Activated naive CD4-positive, alpha-beta T cell treated with anti-CD3 and anti-CD28 coated beads, Interleukin-2, amount 10 ng/mL, durations not matched to agents 7 days and 5 days (primary cell): ENCODE results near the gene RNF151.

Experiments used
- CTCF ChIA-PET: fragments of 350-600 bp; sonication (Branson Sonifier 250); formaldehyde crosslinking; loops from one replicate; lab custom pipeline; 2021; ENCODE audit warnings: antibody characterized with exemption; lab: Charles Lee
- DNase-seq: peaks from one replicate; pipeline ENCODE4 v3.0.0-alpha.2; 2020
- H3K27ac Mint-ChIP-seq: one replicate; pipeline ENCODE4 v1.8.0; 2021; ENCODE audit warnings: mild to moderate bottlenecking, moderate library complexity, mixed read lengths
- H3K27me3 Mint-ChIP-seq: one replicate; pipeline ENCODE4 v1.8.0; 2021; ENCODE audit warnings: mild to moderate bottlenecking, mixed read lengths
- H3K36me3 Mint-ChIP-seq: one replicate; pipeline ENCODE4 v1.8.0; 2021; ENCODE audit warnings: mixed read lengths
- H3K4me1 Mint-ChIP-seq: one replicate; pipeline ENCODE4 v1.8.0; 2021; ENCODE audit warnings: mixed read lengths
- H3K4me3 Mint-ChIP-seq: one replicate; pipeline ENCODE4 v1.8.0; 2021; ENCODE audit warnings: mild to moderate bottlenecking, moderate library complexity, mixed read lengths
- H3K9me3 Mint-ChIP-seq: one replicate; pipeline ENCODE4 v1.8.0; 2021; ENCODE audit warnings: mixed read lengths

Gene RNF151

GRCh38 chr16:1973461-1974156 is 7.0 kb downstream of the RNF151 start:
- peaks cover 17% of the 10 kb centered on the region for H3K36me3 Mint-ChIP-seq
- peak overlapping the region; percentile 38 for H3K4me3 Mint-ChIP-seq
- peaks cover 37% of the 10 kb centered on the region for H3K4me1 Mint-ChIP-seq
- CTCF ChIA-PET, result no interaction called here
- peaks cover 7% of the 10 kb centered on the region for H3K27me3 Mint-ChIP-seq
- no peak overlapping the region for H3K27ac Mint-ChIP-seq
- no peak for DNase-seq
- H3K9me3 Mint-ChIP-seq, result no peaks in the 10 kb centered on the region

GRCh38 chr16:1974157-1975070 is 7.8 kb downstream of the RNF151 start:
- H3K36me3 Mint-ChIP-seq, result peaks cover 17% of the 10 kb centered on the region

DNA sequence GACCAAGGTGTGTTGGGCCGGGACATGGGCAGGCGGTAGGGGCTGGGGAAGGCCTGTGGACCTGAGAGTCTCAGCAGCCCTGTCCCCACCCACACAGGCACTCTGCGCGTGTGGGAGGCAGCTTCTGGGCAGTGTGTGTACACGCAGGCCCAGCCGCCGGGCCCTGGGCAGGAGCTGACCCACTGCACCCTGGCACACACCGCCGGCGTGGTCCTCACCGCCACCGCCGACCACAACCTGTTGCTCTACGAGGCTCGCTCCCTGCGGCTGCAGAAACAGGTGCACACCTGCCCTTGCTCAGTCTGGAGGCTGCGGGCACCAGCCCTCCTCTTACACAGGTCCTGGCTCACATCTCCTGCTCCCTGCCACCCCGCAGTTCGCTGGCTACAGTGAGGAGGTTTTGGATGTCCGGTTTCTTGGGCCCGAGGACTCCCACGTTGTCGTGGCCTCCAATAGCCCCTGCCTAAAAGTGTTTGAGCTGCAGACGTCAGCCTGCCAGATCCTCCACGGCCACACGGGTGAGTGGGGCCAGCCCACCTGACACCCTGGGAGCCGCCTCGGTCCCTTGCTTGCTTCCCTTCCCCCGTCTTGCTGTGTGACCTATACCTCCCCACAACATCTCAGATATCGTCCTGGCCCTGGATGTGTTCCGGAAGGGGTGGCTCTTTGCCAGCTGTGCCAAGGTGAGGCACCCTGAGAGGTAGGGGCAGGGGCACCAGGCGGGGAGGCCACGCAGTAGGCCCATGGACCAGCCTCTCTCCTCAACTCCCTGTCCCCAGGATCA is 9.0 kb downstream of the RNF151 start:
- Mint-ChIP-seq H3K4me3 (no peak overlapping the region), H3K9me3 (no peaks in the 10 kb centered on the region), H3K36me3 (peaks cover 17% of the 10 kb centered on the region), H3K27ac (no peak overlapping the region), H3K4me1 (peaks cover 32% of the 10 kb centered on the region), H3K27me3 (peaks cover 21% of the 10 kb centered on the region)
- DNase-seq, result no peak
- CTCF ChIA-PET, result no interaction called here

More at GRCh38 chr16:1974157-1975070, 7.8 kb downstream of the RNF151 start:
- no peak overlapping the region for H3K4me3 Mint-ChIP-seq
- H3K4me1 Mint-ChIP-seq, result peaks cover 37% of the 10 kb centered on the region
- no peak for DNase-seq
- H3K27ac Mint-ChIP-seq, result no peak overlapping the region
- H3K27me3 Mint-ChIP-seq, result peaks cover 9% of the 10 kb centered on the region
- CTCF ChIA-PET, result no interaction called here
- no peaks in the 10 kb centered on the region for H3K9me3 Mint-ChIP-seq

DNA sequence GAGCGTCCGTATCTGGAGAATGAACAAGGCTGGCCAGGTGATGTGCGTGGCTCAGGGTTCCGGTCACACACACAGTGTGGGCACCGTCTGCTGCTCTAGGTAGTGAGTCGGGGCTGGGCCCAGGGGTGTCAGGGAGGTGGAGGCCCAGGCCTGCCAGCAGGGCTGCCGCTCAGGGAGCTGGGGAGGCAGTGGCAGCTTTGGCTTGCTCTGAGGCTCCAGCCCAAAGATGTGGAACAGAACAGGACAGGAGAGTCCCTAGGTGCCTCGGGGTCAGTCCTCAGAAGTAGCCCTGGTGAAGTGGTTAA is 9.5 kb downstream of the RNF151 start:
- peaks cover 27% of the 10 kb centered on the region for H3K27me3 Mint-ChIP-seq
- CTCF ChIA-PET, result no interaction called here
- no peak overlapping the region for H3K4me3 Mint-ChIP-seq
- DNase-seq, result no peak
- H3K36me3 Mint-ChIP-seq, result peaks cover 17% of the 10 kb centered on the region
- H3K9me3 Mint-ChIP-seq, result no peaks in the 10 kb centered on the region
- peaks cover 26% of the 10 kb centered on the region for H3K4me1 Mint-ChIP-seq
- H3K27ac Mint-ChIP-seq, result no peak overlapping the region

- CTCF ChIA-PET, result no interaction called here
Measured at GRCh38 chr16:1976951-1977874, 10.6 kb downstream of the RNF151 start.

DNA sequence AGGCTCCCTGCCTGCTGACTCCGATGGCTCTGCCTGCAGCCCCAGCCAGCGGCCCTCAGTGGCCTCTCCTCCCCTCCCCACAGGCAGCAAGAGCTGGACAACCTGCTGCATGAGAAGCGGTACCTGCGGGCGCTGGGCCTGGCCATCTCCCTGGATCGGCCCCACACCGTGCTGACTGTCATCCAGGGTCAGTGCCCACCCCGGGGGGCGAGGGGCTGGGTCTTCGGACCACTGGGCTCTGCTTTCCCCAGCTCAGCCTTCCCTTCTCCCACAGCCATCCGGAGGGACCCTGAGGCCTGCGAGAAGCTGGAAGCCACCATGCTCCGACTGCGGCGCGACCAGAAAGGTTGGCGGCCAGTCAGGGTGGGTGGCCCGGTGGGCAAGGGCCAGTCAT is 11.2 kb downstream of the RNF151 start:
- Mint-ChIP-seq H3K4me3 (no peak overlapping the region), H3K27me3 (peaks cover 44% of the 10 kb centered on the region), H3K27ac (no peak overlapping the region), H3K36me3 (peaks cover 13% of the 10 kb centered on the region), H3K4me1 (peaks cover 16% of the 10 kb centered on the region), H3K9me3 (no peaks in the 10 kb centered on the region)
- CTCF ChIA-PET, result no interaction called here
- no peak for DNase-seq

More at GRCh38 chr16:1976951-1977874, 10.6 kb downstream of the RNF151 start:
- Mint-ChIP-seq H3K4me1 (peaks cover 19% of the 10 kb centered on the region), H3K36me3 (peaks cover 13% of the 10 kb centered on the region), H3K9me3 (no peaks in the 10 kb centered on the region), H3K27me3 (peaks cover 37% of the 10 kb centered on the region), H3K4me3 (no peak overlapping the region), H3K27ac (no peak overlapping the region)
- no peak for DNase-seq

DNA sequence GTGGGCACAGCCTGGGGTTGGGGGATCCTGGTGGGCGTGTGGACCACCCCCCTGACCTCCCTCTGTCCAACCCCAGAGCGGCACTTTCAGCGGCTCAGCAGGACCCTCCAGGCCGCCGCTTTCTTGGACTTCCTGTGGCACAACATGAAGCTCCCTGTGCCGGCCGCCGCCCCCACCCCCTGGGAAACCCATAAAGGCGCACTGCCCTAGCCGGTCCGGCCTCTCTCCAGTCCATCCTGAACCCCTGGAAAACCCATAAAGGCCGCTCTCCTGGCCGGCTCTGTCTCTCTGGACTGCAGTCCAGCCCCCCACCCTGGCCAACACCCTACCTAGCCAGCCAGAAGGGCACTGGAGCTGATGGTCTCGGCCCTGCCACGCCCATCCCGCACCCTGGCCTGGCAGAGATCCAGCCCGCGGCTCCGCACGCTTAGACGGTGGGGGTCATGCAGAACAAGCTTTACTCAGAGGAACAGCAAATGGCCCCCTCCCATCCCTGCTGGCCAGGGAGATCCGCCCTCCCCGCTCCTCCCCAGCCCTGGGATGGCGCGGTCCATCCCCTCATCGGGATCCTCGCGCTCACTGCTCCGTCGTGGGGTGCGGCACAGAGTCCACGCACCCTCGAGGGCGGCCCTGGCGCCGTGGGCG is 11.9 kb downstream of the RNF151 start:
- Mint-ChIP-seq H3K36me3 (peaks cover 14% of the 10 kb centered on the region), H3K4me1 (peaks cover 14% of the 10 kb centered on the region), H3K4me3 (no peak overlapping the region), H3K27me3 (peaks cover 51% of the 10 kb centered on the region), H3K27ac (no peak overlapping the region), H3K9me3 (no peaks in the 10 kb centered on the region)
- no peak for DNase-seq
- CTCF ChIA-PET, result no interaction called here

- no peak for DNase-seq
- H3K27me3 Mint-ChIP-seq, result peaks cover 59% of the 10 kb centered on the region
- H3K4me1 Mint-ChIP-seq, result peaks cover 9% of the 10 kb centered on the region
- no peaks in the 10 kb centered on the region for H3K9me3 Mint-ChIP-seq
- H3K4me3 Mint-ChIP-seq, result no peak overlapping the region
- no peak overlapping the region for H3K27ac Mint-ChIP-seq
- CTCF ChIA-PET, result no interaction called here
- H3K36me3 Mint-ChIP-seq, result peaks cover 14% of the 10 kb centered on the region
Measured at GRCh38 chr16:1979271-1980029, 12.8 kb downstream of the RNF151 start.

GRCh38 chr16:1980030-1980769 is 13.5 kb downstream of the RNF151 start:
- Mint-ChIP-seq H3K4me1 (peaks cover 14% of the 10 kb centered on the region), H3K36me3 (peaks cover 11% of the 10 kb centered on the region), H3K4me3 (no peak overlapping the region), H3K27ac (no peak overlapping the region), H3K9me3 (no peaks in the 10 kb centered on the region), H3K27me3 (peaks cover 62% of the 10 kb centered on the region)
- CTCF ChIA-PET, result no interaction called here
- DNase-seq, result no peak

- no peak for DNase-seq
Measured at GRCh38 chr16:1980770-1981087, 14.1 kb downstream of the RNF151 start.

DNA sequence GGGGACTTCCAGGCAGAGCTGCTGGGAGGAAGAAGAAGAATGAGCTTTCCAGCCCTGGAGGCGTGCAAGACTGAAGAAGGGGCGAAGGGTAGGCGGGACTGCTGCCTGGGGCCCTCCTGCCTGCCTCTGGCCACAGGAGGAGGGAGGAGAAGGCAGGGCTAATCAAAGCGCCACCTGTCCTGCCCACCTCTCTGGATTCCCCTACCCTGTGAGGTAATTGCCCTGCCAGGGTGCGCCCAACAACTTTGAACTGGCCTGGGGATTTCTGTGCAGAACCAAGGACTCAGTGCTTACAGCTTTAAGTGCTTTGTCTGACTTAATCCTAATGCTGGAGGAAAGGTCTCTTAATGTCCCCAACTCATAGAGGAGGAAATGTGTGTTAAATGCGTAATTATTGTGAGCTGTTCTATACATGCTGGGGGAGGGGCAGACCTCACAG is 14.8 kb downstream of the RNF151 start, which contains the start of gene NOXO1:
NOXO1 (minus strand) TSS at position 72 of the 439 bp plus-strand sequence. CDS start 290 bp downstream, outside the sequence.
- CTCF ChIA-PET, result interaction anchor here (1.2 kb wide), 1 partner anchor 174 kb away, joined by 3 read pairs; no protein-coding TSS in a partner anchor
- peaks cover 7% of the 10 kb centered on the region for H3K36me3 Mint-ChIP-seq

More at GRCh38 chr16:1980770-1981087, 14.1 kb downstream of the RNF151 start:
- CTCF ChIA-PET, result no interaction called here
- H3K27me3 Mint-ChIP-seq, result peaks cover 62% of the 10 kb centered on the region
- no peak overlapping the region for H3K27ac Mint-ChIP-seq
- no peak overlapping the region for H3K4me3 Mint-ChIP-seq
- peaks cover 10% of the 10 kb centered on the region for H3K36me3 Mint-ChIP-seq
- peaks cover 20% of the 10 kb centered on the region for H3K4me1 Mint-ChIP-seq
- H3K9me3 Mint-ChIP-seq, result no peaks in the 10 kb centered on the region

DNA sequence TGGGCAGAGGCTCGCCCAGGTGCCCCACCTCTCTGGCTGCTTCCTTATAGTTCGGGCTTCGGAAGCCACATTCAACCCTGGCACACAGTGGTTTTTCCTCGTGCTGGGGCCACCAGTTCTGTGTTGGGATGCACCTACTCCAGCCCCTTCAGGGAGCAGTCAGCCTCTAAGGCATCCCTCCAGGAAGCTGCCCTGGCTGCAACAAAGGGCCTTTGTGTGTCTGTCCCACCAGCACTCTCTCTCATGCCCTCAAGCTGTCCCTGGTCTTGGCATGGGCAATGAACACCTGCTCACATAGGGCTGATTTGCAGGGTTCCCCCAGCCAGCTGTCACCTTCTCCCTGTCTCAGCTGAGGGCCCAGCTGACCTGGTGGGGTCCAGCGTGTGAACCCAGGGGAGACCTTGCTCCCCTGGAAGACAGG is 15.4 kb downstream of the RNF151 start:
- H3K4me1 Mint-ChIP-seq, result peaks cover 22% of the 10 kb centered on the region
- H3K27me3 Mint-ChIP-seq, result peaks cover 70% of the 10 kb centered on the region
- H3K36me3 Mint-ChIP-seq, result peaks cover 13% of the 10 kb centered on the region
- no peaks in the 10 kb centered on the region for H3K9me3 Mint-ChIP-seq
- H3K27ac Mint-ChIP-seq, result no peak overlapping the region
- peak overlapping the region; percentile 80 for H3K4me3 Mint-ChIP-seq
- CTCF ChIA-PET, result interaction anchor here (1.1 to 1.2 kb wide), 2 partner anchors 22 to 173 kb away, joined by 3 to 5 read pairs; no protein-coding TSS in a partner anchor
- no peak for DNase-seq

More for the DNA sequence above, 14.8 kb downstream of the RNF151 start, which contains the start of gene NOXO1:
- no peak for DNase-seq
- Mint-ChIP-seq H3K4me3 (peak within 1 kb of the TSS; percentile 80), H3K27ac (no peak within 1 kb of the TSS), H3K4me1 (peaks cover 22% of the 10 kb centered on the region), H3K27me3 (peaks cover 64% of the 10 kb centered on the region), H3K9me3 (no peaks in the 10 kb centered on the region)
